AG04449 (cell line): Measurements from ENCODE around the gene NGDN.

Source experiments
- CTCF ChIA-PET: fragments of 350-600 bp; formaldehyde crosslinking; extraction: SDS; loops from one replicate; lab custom pipeline; 2021; ENCODE audit warnings: antibody characterized with exemption; lab: Yijun Ruan, JAX
- POLR2A ChIA-PET: fragments of 400-600, 350-600 bp; formaldehyde crosslinking; extraction: SDS; loops from one replicate; lab custom pipeline; 2020; ENCODE audit warnings: antibody characterized with exemption, inconsistent platforms; lab: Yijun Ruan, JAX
- DNase-seq: peaks from one replicate; pipeline ENCODE4 v3.0.0-alpha.2; 2010; ENCODE audit warnings: low read depth, low spot score
- H3K4me3 ChIP-seq: 2 replicates; pipeline ENCODE4 v1.5.1; 2011; ENCODE audit warnings: low read depth, mild to moderate bottlenecking, control low read depth, low read length
- TF ChIP-seq, protein P1 (sequence below): IDR thresholded peaks from one replicate; pipeline ENCODE4 v1.5.1; 2011; ENCODE audit warnings: mild to moderate bottlenecking, moderate library complexity, low read length, control low read depth, inconsistent platforms; ENCODE audit not compliant: insufficient read depth; ENCODE audit errors: missing control alignments

NGDN gene

DNA sequence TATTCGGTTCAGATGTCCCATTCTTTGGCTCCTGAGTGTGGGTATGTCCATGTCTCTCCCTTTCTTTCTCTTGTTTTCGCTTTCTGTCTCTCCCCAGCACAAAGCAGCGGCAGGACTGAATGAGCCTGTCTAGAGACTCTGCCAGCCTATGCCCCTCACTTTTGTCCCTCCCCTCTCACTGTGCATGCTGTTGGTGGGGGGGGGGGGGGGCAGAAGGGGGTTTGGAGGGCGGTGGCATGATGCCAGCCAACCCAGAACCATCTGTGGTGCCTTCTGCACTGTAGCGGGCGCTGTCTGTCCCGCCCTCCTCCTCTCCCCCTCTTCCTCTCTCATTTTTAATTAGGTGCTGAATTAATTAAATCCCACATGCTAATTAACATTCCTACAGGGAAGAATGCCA lies 17.7 kb downstream of the NGDN start:
- no peak for DNase-seq
- ChIA-PET CTCF (interaction anchor here (1.3 to 17.0 kb wide), 3 partner anchors 10 to 77 kb away, joined by 4 to 910 read pairs (median 33); partner anchors contain the start of genes AP1G2 and THTPA), POLR2A (no interaction called here)
- TF ChIP-seq, protein P1, sequence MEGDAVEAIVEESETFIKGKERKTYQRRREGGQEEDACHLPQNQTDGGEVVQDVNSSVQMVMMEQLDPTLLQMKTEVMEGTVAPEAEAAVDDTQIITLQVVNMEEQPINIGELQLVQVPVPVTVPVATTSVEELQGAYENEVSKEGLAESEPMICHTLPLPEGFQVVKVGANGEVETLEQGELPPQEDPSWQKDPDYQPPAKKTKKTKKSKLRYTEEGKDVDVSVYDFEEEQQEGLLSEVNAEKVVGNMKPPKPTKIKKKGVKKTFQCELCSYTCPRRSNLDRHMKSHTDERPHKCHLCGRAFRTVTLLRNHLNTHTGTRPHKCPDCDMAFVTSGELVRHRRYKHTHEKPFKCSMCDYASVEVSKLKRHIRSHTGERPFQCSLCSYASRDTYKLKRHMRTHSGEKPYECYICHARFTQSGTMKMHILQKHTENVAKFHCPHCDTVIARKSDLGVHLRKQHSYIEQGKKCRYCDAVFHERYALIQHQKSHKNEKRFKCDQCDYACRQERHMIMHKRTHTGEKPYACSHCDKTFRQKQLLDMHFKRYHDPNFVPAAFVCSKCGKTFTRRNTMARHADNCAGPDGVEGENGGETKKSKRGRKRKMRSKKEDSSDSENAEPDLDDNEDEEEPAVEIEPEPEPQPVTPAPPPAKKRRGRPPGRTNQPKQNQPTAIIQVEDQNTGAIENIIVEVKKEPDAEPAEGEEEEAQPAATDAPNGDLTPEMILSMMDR = no peak
- H3K4me3 ChIP-seq = no peak overlapping the region

DNA sequence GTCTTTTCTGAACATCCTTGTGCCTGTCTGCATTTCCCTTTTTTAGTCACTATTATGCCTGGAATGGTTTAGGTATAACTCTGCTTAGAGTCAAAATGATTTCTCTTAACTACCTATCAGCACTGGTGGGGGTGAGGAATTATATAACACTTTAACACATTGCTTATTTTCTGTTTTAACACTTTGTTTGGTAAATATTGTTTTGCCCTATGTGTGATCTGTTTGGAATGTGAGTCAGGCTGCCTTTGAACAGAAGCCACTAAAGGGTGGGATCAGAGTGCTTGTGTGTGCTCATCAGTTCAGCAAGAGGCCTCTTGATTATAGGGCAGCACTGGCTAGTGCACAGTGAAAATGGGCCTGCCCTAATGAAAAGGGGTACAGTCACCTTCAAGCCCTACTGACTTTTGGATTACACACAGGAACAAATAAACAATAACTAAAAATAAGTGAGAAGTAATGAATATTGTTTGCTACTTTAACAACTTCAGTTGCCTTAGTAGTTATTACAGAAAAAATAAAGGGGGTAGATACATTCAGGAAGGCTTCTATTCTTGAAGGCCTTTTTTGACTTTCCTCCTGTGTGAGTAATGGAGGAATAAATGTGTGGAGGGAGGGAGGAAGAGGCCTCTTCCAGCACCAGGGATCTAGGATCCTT lies 23.2 kb downstream of the NGDN start:
- ChIA-PET POLR2A (no interaction called here), CTCF (interaction anchor here (2.4 kb wide), 1 partner anchor 67 kb away, joined by 16 read pairs; no protein-coding TSS in a partner anchor)

DNA sequence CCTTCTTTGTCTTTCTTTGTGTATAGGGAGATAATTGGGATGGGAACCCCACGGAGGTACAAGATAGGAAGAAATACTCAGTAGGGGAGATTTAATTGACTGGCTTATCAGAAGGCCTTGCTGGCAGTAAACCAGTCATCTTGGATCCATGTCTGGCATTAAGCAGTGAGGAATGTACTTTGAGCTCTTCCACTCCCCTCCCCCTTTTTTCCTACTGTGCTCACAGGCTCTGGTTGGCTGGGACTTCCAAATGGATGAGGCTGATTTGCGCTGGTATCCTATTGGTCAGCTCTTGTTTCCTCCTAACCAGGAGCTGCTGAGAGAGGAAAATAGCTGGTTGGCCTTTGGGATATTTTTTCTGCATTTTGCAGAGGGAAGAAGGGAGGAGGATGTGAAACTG lies 24.7 kb downstream of the NGDN start:
- ChIA-PET CTCF (interaction anchor here (1.7 to 2.4 kb wide), 3 partner anchors 16 to 69 kb away, joined by 7 to 16 read pairs (median 10); no protein-coding TSS in a partner anchor), POLR2A (no interaction called here)
- TF ChIP-seq, protein P1 = no peak
- H3K4me3 ChIP-seq = no peak overlapping the region
- peak; percentile 31 for DNase-seq

More for the DNA sequence above, 23.2 kb downstream of the NGDN start:
- DNase-seq = no peak
- TF ChIP-seq, protein P1 = no peak
- H3K4me3 ChIP-seq = no peak overlapping the region

DNA sequence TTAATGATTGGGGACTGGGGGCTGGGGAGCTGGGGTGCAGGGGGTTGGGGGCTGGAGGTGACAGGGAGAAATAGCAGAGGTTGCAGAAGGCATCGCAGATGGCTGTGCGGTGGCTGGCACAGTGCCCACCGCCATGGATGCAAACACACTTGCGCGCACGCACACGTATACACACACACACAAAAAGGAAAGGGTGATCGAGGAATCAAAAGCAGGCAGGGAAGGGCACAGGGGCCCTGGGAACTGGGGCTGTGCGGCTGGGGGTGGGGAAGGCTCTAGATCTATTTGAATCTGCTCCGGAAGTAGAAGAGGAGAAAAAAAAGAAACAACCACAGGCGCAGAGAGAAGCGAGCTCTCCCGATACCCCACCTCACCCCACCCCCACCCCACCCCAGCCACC lies 42.7 kb downstream of the NGDN start:
- CTCF ChIA-PET = interaction anchor here (1.0 to 5.9 kb wide), 2 partner anchors 30 to 48 kb away, joined by 3 to 36 read pairs; no protein-coding TSS in a partner anchor
- TF ChIP-seq, protein P1 = no peak
- no peak overlapping the region for H3K4me3 ChIP-seq
- DNase-seq = no peak
- POLR2A ChIA-PET = no interaction called here

DNA sequence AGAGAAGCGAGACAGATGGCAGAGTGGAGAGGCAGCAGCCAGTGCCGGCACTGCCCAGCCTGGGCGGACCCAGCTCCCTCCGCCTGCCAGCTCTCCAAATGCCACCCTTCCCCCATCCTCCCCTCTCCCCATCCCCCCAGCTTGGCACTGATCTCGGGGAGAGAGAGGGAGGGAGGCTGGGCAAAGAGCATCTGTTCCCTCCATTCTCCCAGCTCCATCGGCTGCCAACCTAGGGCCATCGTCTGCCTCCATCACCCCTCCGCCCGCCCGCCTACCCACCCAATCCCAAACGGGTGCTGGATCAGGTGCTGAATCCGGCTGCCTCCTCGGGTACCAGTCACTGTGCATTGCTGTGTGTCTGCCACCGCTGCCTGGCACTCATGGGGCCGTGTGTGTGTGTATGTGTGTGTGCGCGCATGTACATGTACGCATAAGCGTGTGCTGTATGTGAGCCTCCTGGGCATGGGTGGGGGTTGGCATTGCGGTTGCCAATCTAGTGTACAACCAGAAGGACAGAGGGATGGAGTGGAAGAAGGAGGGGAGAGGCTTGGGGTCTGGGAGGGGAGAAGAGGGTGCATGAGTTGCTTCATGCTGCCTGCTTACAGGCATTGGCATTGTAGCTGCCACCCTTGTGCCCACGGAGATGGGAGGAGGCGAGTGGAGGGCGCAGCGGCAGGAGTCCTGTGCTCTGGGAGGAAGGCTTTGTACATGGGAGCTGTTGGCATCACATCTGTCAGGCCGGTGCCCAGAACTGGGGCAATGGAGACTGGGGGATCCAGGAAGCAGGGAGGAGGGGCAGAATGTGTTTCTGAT lies 43.7 kb downstream of the NGDN start:
- ChIA-PET CTCF (interaction anchor here (5.9 kb wide), 1 partner anchor 47 kb away, joined by 36 read pairs; no protein-coding TSS in a partner anchor), POLR2A (no interaction called here)
- no peak overlapping the region for H3K4me3 ChIP-seq
- TF ChIP-seq, protein P1 = no peak
- DNase-seq = no peak
